ENCODE measurements around the gene CHID1.

GRCh38 chr11:923691-924405 is 13.2 kb upstream of the CHID1 start:
- TF ChIP-seq CTCF (IDR thresholded peaks at IDR 0.05; ENCODE audit: insufficient read depth, low read length, poor library complexity, severe bottlenecking) (no peak), EZH2phosphoT487 (conservative IDR thresholded peaks at IDR 0.05; ENCODE audit: low read length) (no peak)
